Suprapubic skin (tissue), 3 donors: ENCODE measurements around the gene TGM6.

Experiments used
- POLR2A ChIP-seq, 2 donors: fragments of 450-650 bp; IDR thresholded peaks; one replicate each; pipeline ENCODE4 v1.6.1; 2017; ENCODE audit warnings: antibody characterized with exemption in 2 of 2, mild to moderate bottlenecking in 2 of 2, moderate library complexity in 2 of 2
- TF ChIP-seq, protein P1 (sequence below), 2 donors: fragments of 200-600 bp in 1 of 2; fragments of 450-650 bp in 1 of 2; sonication (generic) in 1 of 2; IDR thresholded peaks; one replicate each; pipeline ENCODE4 v1.5.1; 2016 to 2019; ENCODE audit warnings: antibody characterized with exemption in 2 of 2, mild to moderate bottlenecking in 1 of 2, moderate library complexity in 1 of 2

GRCh38 chr20:2455771-2456497 lies 75.2 kb downstream of the TGM6 start:
- TF ChIP-seq, protein P1, sequence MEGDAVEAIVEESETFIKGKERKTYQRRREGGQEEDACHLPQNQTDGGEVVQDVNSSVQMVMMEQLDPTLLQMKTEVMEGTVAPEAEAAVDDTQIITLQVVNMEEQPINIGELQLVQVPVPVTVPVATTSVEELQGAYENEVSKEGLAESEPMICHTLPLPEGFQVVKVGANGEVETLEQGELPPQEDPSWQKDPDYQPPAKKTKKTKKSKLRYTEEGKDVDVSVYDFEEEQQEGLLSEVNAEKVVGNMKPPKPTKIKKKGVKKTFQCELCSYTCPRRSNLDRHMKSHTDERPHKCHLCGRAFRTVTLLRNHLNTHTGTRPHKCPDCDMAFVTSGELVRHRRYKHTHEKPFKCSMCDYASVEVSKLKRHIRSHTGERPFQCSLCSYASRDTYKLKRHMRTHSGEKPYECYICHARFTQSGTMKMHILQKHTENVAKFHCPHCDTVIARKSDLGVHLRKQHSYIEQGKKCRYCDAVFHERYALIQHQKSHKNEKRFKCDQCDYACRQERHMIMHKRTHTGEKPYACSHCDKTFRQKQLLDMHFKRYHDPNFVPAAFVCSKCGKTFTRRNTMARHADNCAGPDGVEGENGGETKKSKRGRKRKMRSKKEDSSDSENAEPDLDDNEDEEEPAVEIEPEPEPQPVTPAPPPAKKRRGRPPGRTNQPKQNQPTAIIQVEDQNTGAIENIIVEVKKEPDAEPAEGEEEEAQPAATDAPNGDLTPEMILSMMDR (IDR thresholded peaks at IDR 0.05), result no peak
- TF ChIP-seq POLR2A (IDR thresholded peaks at IDR 0.05), result no peak
